ENCODE measurements around the gene AGTR1.

The AGTR1 gene

DNA sequence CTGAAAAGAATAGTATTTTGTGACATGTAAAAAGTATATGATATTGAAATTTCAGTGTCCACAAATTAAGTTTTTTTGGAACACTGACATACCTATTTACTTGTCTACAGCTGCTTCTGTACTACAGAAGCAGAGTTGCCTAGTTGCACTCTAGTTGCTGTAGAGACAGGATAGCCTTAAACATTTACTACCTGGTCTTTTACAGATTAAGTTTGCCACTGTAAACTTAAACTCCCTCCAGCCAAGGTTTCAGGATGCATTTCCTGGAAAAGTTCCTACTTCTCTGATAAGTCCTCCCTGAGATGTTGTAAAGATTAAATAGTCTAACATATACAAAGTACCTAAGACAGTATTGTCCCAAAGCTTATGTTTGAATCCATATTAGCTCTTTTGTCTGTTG, 17.4 kb upstream of the AGTR1 start:
- no peak for DNase-seq (ENCODE audit: low spot score)
- in situ Hi-C loops (cut with MboI; ENCODE audit: low pct_unique_long_range_greater_than_20kb, low sequenced_read_pairs, unreplicated experiment), result no loop called here
- TF ChIP-seq, protein P1, sequence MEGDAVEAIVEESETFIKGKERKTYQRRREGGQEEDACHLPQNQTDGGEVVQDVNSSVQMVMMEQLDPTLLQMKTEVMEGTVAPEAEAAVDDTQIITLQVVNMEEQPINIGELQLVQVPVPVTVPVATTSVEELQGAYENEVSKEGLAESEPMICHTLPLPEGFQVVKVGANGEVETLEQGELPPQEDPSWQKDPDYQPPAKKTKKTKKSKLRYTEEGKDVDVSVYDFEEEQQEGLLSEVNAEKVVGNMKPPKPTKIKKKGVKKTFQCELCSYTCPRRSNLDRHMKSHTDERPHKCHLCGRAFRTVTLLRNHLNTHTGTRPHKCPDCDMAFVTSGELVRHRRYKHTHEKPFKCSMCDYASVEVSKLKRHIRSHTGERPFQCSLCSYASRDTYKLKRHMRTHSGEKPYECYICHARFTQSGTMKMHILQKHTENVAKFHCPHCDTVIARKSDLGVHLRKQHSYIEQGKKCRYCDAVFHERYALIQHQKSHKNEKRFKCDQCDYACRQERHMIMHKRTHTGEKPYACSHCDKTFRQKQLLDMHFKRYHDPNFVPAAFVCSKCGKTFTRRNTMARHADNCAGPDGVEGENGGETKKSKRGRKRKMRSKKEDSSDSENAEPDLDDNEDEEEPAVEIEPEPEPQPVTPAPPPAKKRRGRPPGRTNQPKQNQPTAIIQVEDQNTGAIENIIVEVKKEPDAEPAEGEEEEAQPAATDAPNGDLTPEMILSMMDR (IDR thresholded peaks at IDR 0.05; ENCODE audit: extremely low read depth, insufficient read depth, missing control alignments), result no peak

- in situ Hi-C loops (cut with MboI; ENCODE audit: low pct_unique_long_range_greater_than_20kb, low sequenced_read_pairs, unreplicated experiment), result no loop called here
- TF ChIP-seq, protein P1 (IDR thresholded peaks at IDR 0.05; ENCODE audit: extremely low read depth, insufficient read depth, missing control alignments), result no peak
- DNase-seq (ENCODE audit: low spot score), result no peak
These were observed 16.6 kb upstream of the AGTR1 start for GRCh38 chr3:148681080-148681479.

GRCh38 chr3:148682997-148683396, 14.7 kb upstream of the AGTR1 start:
- in situ Hi-C loops (cut with MboI; ENCODE audit: low pct_unique_long_range_greater_than_20kb, low sequenced_read_pairs, unreplicated experiment), result no loop called here
- no peak for DNase-seq (ENCODE audit: low spot score)
- TF ChIP-seq, protein P1 (IDR thresholded peaks at IDR 0.05; ENCODE audit: extremely low read depth, insufficient read depth, missing control alignments), result no peak

GRCh38 chr3:148694116-148694515, 3.6 kb upstream of the AGTR1 start:
- TF ChIP-seq, protein P1 (IDR thresholded peaks at IDR 0.05; ENCODE audit: extremely low read depth, insufficient read depth, missing control alignments), result no peak
- no peak for DNase-seq (ENCODE audit: low spot score)
- in situ Hi-C loops (cut with MboI; ENCODE audit: low pct_unique_long_range_greater_than_20kb, low sequenced_read_pairs, unreplicated experiment), result no loop called here

GRCh38 chr3:148698190-148698810, 597 bp downstream of the AGTR1 start:
- in situ Hi-C loops (cut with MboI; ENCODE audit: low pct_unique_long_range_greater_than_20kb, low sequenced_read_pairs, unreplicated experiment), result no loop called here
- no peak for DNase-seq (ENCODE audit: low spot score)
- TF ChIP-seq, protein P1 (IDR thresholded peaks at IDR 0.05; ENCODE audit: extremely low read depth, insufficient read depth, missing control alignments), result no peak

GRCh38 chr3:148705314-148705713, 7.6 kb downstream of the AGTR1 start:
- TF ChIP-seq, protein P1 (IDR thresholded peaks at IDR 0.05; ENCODE audit: extremely low read depth, insufficient read depth, missing control alignments), result no peak
- DNase-seq (ENCODE audit: low spot score), result no peak
- in situ Hi-C loops (cut with MboI; ENCODE audit: low pct_unique_long_range_greater_than_20kb, low sequenced_read_pairs, unreplicated experiment), result no loop called here
